Mesothelial cell of epicardium (in vitro differentiated cells): Measurements from ENCODE around the gene ANO2. TPM values are rescaled to one million over a fixed set of nuclear protein-coding genes. Genes with fewer than 3 reads are reported as not detected.

Source experiments
- DNase-seq, 2 experiments: peaks; one replicate each; pipeline ENCODE4 v3.0.0; 2021; ENCODE audit warnings: low spot score in 2 of 2; ENCODE audit not compliant: unreplicated experiment in 2 of 2
- H3K27ac Mint-ChIP-seq: 2 replicates; pipeline ENCODE4 v1.8.0; 2021; ENCODE audit warnings: mixed read lengths
- H3K27me3 Mint-ChIP-seq: 2 replicates; pipeline ENCODE4 v1.8.0; 2021; ENCODE audit warnings: low read depth, mixed read lengths
- H3K36me3 Mint-ChIP-seq: 2 replicates; pipeline ENCODE4 v1.8.0; 2021; ENCODE audit warnings: mixed read lengths
- H3K4me1 Mint-ChIP-seq: 2 replicates; pipeline ENCODE4 v1.8.0; 2021; ENCODE audit warnings: mixed read lengths
- H3K4me3 Mint-ChIP-seq: 2 replicates; pipeline ENCODE4 v1.8.0; 2021; ENCODE audit warnings: mild to moderate bottlenecking, moderate library complexity, mixed read lengths
- H3K9me3 Mint-ChIP-seq: 2 replicates; pipeline ENCODE4 v1.8.0; 2021; ENCODE audit warnings: mixed read lengths
- total RNA-seq: library from RNA; stranded (reverse); gene quantifications from 3 replicates; pipeline ENCODE4 v1.2.1, GENCODE V29; 2021
- TF ChIP-seq, protein P1 (sequence below): fragments of 200-600 bp; sonication (generic); IDR thresholded peaks from one replicate; pipeline ENCODE4 v1.5.0; 2021; ENCODE audit warnings: antibody characterized with exemption; ENCODE audit not compliant: unreplicated experiment

Gene ANO2
- total RNA-seq, 1 donor from 2014 or later, result 6.3 TPM

DNA sequence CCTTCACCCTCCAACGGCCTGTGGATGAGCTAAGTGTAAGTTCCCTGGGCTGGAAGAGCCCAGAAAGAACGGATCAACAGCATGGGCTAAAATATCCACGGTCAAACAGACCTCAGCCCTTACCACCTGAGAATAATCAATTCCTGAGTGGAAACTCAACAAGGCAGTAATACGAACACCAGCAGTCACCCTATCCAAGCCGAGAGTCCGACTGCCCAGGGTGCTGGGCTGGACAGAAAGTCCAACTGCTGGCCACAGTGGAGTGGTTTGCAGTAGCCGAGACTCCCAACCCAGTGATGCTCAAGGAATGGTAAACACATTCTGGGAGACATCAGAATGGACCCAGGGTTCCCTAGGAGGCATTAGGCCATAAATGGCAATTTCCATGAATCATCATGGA lies 36.8 kb downstream of the ANO2 start:
- H3K27ac Mint-ChIP-seq, result no peak overlapping the region
- H3K9me3 Mint-ChIP-seq, result no peaks in the 10 kb centered on the region
- H3K27me3 Mint-ChIP-seq, result peaks cover 32% of the 10 kb centered on the region
- TF ChIP-seq, protein P1, sequence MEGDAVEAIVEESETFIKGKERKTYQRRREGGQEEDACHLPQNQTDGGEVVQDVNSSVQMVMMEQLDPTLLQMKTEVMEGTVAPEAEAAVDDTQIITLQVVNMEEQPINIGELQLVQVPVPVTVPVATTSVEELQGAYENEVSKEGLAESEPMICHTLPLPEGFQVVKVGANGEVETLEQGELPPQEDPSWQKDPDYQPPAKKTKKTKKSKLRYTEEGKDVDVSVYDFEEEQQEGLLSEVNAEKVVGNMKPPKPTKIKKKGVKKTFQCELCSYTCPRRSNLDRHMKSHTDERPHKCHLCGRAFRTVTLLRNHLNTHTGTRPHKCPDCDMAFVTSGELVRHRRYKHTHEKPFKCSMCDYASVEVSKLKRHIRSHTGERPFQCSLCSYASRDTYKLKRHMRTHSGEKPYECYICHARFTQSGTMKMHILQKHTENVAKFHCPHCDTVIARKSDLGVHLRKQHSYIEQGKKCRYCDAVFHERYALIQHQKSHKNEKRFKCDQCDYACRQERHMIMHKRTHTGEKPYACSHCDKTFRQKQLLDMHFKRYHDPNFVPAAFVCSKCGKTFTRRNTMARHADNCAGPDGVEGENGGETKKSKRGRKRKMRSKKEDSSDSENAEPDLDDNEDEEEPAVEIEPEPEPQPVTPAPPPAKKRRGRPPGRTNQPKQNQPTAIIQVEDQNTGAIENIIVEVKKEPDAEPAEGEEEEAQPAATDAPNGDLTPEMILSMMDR, result no peak
- H3K4me1 Mint-ChIP-seq, result no peaks in the 10 kb centered on the region
- no peak overlapping the region for H3K4me3 Mint-ChIP-seq
- H3K36me3 Mint-ChIP-seq, result no peaks in the 10 kb centered on the region
- no peak for DNase-seq

DNA sequence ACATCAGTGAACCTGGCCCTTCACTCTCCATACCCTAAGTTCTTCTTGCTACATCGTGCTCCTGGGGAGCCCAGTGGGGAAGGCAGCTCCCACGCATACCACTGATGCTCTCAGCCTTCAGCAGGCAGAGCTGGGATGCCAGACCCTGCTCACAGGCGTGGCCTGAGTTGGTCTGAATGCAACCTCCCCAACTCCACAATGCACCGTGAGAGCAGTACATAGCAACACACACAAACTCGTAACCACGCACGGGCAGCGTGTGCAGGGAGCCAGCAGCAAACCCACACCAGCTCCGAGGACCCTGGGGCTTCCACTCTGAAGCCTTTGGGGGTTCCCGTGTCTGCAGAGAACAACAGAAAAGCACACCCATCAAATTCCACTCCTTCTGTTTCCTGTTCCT lies 37.3 kb downstream of the ANO2 start:
- Mint-ChIP-seq H3K4me3 (no peak overlapping the region), H3K36me3 (no peaks in the 10 kb centered on the region), H3K27ac (no peak overlapping the region), H3K27me3 (peaks cover 29% of the 10 kb centered on the region), H3K9me3 (no peaks in the 10 kb centered on the region), H3K4me1 (no peaks in the 10 kb centered on the region)
- no peak for DNase-seq
- TF ChIP-seq, protein P1, result no peak

DNA sequence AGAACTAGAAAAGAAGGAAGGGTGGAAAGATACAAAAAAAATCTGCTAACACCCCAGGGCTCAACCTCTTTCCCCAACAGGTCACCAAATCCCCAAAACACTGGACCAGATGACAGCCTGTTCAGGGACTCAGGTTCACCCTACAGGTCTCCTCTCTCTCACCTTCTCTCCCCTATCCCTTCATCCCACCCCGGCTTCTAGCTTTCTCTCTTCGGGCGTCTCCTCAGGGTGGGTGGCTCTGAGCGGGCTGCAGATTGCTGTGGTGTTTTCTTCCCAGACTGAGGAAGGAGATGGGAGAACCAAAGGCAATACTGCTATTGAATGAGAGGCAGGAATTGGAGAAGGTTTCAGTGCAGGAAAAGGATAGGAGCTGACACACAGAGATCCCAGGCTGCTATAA lies 39.3 kb downstream of the ANO2 start:
- no peak overlapping the region for H3K4me3 Mint-ChIP-seq
- H3K27me3 Mint-ChIP-seq, result peaks cover 22% of the 10 kb centered on the region
- no peaks in the 10 kb centered on the region for H3K36me3 Mint-ChIP-seq
- no peaks in the 10 kb centered on the region for H3K4me1 Mint-ChIP-seq
- no peak for DNase-seq
- TF ChIP-seq, protein P1, result no peak
- H3K27ac Mint-ChIP-seq, result no peak overlapping the region
- no peaks in the 10 kb centered on the region for H3K9me3 Mint-ChIP-seq

DNA sequence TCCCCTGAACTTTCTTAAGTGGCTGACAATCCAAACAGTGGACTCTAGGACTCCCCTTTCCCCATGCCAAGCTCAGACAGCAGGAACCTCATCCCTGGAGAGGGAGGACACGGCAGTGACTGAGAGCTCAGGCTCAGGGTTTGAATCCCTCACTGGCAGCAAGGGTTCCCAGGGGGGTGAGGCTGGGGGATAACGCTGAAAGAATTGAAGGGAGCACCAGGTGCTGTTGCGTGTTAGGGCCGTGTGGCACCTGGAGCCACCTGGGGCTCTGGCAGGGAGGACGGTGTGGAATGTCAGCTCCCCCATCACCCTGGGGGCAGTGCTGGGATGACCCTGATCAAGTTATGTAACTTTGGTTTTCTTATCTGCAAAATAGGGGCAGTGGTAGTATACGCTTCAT lies 40.1 kb downstream of the ANO2 start:
- no peak overlapping the region for H3K27ac Mint-ChIP-seq
- TF ChIP-seq, protein P1, result no peak
- DNase-seq, result no peak
- no peak overlapping the region for H3K4me3 Mint-ChIP-seq
- no peaks in the 10 kb centered on the region for H3K9me3 Mint-ChIP-seq
- H3K4me1 Mint-ChIP-seq, result no peaks in the 10 kb centered on the region
- no peaks in the 10 kb centered on the region for H3K36me3 Mint-ChIP-seq
- peaks cover 25% of the 10 kb centered on the region for H3K27me3 Mint-ChIP-seq

DNA sequence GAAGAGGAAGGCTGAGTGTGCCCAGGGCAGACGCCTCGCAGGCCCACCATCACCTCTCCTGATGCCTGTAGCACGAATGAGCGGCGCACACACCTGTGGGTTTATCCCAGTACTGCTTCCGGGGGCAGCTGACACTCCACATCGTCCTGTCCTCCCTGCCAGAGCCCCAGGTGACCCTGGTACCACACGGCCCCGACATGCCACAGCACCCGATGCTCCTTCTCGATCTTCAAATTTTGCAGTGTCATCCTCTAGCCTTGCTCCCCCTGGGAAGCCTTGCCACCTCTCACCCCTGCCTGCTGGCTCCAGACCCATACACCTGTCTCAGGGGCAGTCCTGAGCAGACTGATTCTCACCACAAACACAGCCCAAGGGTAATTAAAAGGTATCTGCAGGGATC lies 40.6 kb downstream of the ANO2 start:
- peaks cover 25% of the 10 kb centered on the region for H3K27me3 Mint-ChIP-seq
- no peaks in the 10 kb centered on the region for H3K4me1 Mint-ChIP-seq
- H3K9me3 Mint-ChIP-seq, result no peaks in the 10 kb centered on the region
- no peaks in the 10 kb centered on the region for H3K36me3 Mint-ChIP-seq
- no peak for DNase-seq
- TF ChIP-seq, protein P1, result no peak
- no peak overlapping the region for H3K27ac Mint-ChIP-seq
- H3K4me3 Mint-ChIP-seq, result no peak overlapping the region

DNA sequence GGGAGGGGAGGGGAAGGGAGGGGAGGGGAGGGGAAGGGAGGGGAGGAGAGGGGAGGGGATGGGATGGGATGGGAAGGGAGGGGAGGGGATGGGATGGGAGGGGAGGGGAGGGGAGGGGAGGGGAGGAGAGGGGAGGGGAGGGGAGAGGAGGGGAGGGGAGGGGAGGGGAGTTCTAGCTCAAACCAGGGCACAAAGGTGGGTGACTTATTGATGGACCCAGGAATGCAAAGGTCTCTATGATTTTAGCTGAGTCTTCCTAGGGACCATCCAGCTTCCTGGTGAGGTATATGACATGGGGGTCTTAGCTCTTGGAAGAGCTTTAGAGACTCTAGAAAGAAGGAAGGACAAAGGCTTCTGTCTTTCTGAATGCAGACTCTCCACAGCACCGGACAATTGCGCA lies 42.3 kb downstream of the ANO2 start:
- Mint-ChIP-seq H3K27ac (no peak overlapping the region), H3K27me3 (peaks cover 33% of the 10 kb centered on the region), H3K9me3 (peaks cover 1% of the 10 kb centered on the region), H3K36me3 (no peaks in the 10 kb centered on the region), H3K4me1 (no peaks in the 10 kb centered on the region), H3K4me3 (no peak overlapping the region)
- TF ChIP-seq, protein P1, result no peak
- no peak for DNase-seq
